Measurements from ENCODE around the gene AFAP1L2.

AFAP1L2 gene

DNA sequence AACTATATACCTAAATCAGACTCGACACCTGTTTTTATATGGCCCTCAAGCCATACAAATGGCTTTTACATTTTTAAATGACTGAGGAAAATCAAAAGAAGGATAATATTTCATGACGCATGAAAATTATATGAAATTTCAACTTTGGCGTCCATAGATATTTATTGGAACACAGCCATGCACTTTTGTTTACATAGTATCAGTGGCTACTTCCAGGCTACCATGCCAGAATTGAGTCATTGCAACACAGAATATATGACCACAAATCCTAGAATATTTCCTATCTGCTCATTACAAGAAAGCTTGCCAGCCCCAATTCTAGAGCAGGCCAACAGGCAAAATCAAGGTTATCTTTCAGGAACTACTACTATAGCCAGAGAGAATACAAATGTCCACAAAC is 29.3 kb downstream of the AFAP1L2 start (continued):
- TF ChIP-seq, protein P1, sequence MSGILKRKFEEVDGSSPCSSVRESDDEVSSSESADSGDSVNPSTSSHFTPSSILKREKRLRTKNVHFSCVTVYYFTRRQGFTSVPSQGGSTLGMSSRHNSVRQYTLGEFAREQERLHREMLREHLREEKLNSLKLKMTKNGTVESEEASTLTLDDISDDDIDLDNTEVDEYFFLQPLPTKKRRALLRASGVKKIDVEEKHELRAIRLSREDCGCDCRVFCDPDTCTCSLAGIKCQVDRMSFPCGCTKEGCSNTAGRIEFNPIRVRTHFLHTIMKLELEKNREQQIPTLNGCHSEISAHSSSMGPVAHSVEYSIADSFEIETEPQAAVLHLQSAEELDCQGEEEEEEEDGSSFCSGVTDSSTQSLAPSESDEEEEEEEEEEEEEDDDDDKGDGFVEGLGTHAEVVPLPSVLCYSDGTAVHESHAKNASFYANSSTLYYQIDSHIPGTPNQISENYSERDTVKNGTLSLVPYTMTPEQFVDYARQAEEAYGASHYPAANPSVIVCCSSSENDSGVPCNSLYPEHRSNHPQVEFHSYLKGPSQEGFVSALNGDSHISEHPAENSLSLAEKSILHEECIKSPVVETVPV (CRISPR knock-in tag; IDR thresholded peaks at IDR 0.05): no peak

DNA sequence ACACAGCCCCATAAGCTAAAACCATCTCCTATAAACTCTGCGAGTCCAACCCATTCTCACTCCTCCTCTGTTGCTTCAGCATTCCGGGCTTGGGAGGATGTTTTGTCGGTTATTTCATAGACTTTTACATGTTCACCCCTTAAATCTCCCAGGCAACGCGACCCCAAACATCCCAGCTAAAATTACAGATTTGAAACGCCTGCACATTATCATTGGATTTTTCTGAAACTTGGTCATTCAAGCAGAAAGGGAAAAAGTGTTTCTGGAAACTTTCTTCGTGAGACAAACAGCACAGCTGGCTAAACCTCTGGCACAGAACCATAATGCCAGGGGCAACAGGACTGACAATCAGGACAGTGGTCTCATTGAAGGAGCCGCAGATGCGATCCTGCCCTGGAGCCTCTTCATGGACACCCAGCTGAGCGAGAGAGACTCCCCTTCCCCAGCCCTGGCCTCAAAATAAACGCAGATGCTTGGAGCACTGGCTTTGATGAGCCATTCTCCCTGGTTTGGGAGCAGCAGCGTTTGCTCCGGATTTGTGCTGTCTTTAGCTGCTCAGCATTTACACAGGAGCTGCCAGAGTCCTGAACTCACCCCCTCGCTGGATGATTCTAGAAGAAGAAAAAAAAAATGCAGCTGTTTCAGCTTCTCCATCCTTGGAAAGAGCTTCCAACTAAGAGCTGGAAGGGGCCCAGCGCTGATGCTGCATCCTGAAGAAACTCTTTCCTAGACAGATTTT is 30.1 kb downstream of the AFAP1L2 start:
- peak; percentile 27; the same call in 1 of the 3 replicates for ATAC-seq
- no peak for TF ChIP-seq ZNF8 (CRISPR knock-in tag; IDR thresholded peaks at IDR 0.05)
- no peak for TF ChIP-seq ARNTL (CRISPR knock-in tag; IDR thresholded peaks at IDR 0.05; ENCODE audit: borderline replicate concordance, low read depth)
- TF ChIP-seq CREB5 (CRISPR knock-in tag; IDR thresholded peaks at IDR 0.05; ENCODE audit: low read depth): no peak
- TF ChIP-seq RARB (CRISPR knock-in tag; IDR thresholded peaks at IDR 0.05): no peak
- TF ChIP-seq ZNF70 (CRISPR knock-in tag; IDR thresholded peaks at IDR 0.05): no peak
- no peak for TF ChIP-seq BACH2 (CRISPR knock-in tag; IDR thresholded peaks at IDR 0.05; ENCODE audit: borderline replicate concordance)
- TF ChIP-seq ISL1 (CRISPR knock-in tag; IDR thresholded peaks at IDR 0.05): no peak
- no peak for TF ChIP-seq ZC3H10 (CRISPR knock-in tag; IDR thresholded peaks at IDR 0.05)
- TF ChIP-seq TCF4 (CRISPR knock-in tag; IDR thresholded peaks at IDR 0.05; ENCODE audit: borderline replicate concordance): no peak
- TF ChIP-seq TOX (CRISPR knock-in tag; IDR thresholded peaks at IDR 0.05; ENCODE audit: borderline replicate concordance): no peak
- TF ChIP-seq, protein P1 (CRISPR knock-in tag; IDR thresholded peaks at IDR 0.05): no peak
- TF ChIP-seq OSR1 (CRISPR knock-in tag; IDR thresholded peaks at IDR 0.05): no peak
- no peak for TF ChIP-seq ZFP3 (CRISPR knock-in tag; IDR thresholded peaks at IDR 0.05)
- TF ChIP-seq ESRRG (CRISPR knock-in tag; IDR thresholded peaks at IDR 0.05): no peak
- TF ChIP-seq ZNF565 (CRISPR knock-in tag; conservative IDR thresholded peaks at IDR 0.05; ENCODE audit: low read depth): no peak
- TF ChIP-seq PATZ1 (CRISPR knock-in tag; IDR thresholded peaks at IDR 0.05; ENCODE audit: borderline replicate concordance): no peak
- TF ChIP-seq, protein P2, sequence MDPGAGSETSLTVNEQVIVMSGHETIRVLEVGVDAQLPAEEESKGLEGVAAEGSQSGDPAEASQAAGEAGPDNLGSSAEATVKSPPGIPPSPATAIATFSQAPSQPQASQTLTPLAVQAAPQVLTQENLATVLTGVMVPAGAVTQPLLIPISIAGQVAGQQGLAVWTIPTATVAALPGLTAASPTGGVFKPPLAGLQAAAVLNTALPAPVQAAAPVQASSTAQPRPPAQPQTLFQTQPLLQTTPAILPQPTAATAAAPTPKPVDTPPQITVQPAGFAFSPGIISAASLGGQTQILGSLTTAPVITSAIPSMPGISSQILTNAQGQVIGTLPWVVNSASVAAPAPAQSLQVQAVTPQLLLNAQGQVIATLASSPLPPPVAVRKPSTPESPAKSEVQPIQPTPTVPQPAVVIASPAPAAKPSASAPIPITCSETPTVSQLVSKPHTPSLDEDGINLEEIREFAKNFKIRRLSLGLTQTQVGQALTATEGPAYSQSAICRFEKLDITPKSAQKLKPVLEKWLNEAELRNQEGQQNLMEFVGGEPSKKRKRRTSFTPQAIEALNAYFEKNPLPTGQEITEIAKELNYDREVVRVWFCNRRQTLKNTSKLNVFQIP (CRISPR knock-in tag; IDR thresholded peaks at IDR 0.05; ENCODE audit: borderline replicate concordance, low read depth): no peak
- TF ChIP-seq, protein P3, sequence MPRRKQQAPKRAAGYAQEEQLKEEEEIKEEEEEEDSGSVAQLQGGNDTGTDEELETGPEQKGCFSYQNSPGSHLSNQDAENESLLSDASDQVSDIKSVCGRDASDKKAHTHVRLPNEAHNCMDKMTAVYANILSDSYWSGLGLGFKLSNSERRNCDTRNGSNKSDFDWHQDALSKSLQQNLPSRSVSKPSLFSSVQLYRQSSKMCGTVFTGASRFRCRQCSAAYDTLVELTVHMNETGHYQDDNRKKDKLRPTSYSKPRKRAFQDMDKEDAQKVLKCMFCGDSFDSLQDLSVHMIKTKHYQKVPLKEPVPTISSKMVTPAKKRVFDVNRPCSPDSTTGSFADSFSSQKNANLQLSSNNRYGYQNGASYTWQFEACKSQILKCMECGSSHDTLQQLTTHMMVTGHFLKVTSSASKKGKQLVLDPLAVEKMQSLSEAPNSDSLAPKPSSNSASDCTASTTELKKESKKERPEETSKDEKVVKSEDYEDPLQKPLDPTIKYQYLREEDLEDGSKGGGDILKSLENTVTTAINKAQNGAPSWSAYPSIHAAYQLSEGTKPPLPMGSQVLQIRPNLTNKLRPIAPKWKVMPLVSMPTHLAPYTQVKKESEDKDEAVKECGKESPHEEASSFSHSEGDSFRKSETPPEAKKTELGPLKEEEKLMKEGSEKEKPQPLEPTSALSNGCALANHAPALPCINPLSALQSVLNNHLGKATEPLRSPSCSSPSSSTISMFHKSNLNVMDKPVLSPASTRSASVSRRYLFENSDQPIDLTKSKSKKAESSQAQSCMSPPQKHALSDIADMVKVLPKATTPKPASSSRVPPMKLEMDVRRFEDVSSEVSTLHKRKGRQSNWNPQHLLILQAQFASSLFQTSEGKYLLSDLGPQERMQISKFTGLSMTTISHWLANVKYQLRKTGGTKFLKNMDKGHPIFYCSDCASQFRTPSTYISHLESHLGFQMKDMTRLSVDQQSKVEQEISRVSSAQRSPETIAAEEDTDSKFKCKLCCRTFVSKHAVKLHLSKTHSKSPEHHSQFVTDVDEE (CRISPR knock-in tag; IDR thresholded peaks at IDR 0.05): no peak

GRCh38 chr10:114373631-114374030 is 30.7 kb downstream of the AFAP1L2 start:
- ATAC-seq: no peak
- TF ChIP-seq ZC3H10 (CRISPR knock-in tag; IDR thresholded peaks at IDR 0.05): no peak
- TF ChIP-seq TOX (CRISPR knock-in tag; IDR thresholded peaks at IDR 0.05; ENCODE audit: borderline replicate concordance): no peak
- TF ChIP-seq PATZ1 (CRISPR knock-in tag; IDR thresholded peaks at IDR 0.05; ENCODE audit: borderline replicate concordance): no peak
- TF ChIP-seq, protein P3 (CRISPR knock-in tag; IDR thresholded peaks at IDR 0.05): no peak
- TF ChIP-seq, protein P1 (CRISPR knock-in tag; IDR thresholded peaks at IDR 0.05): no peak
- TF ChIP-seq ESRRG (CRISPR knock-in tag; IDR thresholded peaks at IDR 0.05): no peak
- TF ChIP-seq ZNF565 (CRISPR knock-in tag; conservative IDR thresholded peaks at IDR 0.05; ENCODE audit: low read depth): no peak
- no peak for TF ChIP-seq ZNF8 (CRISPR knock-in tag; IDR thresholded peaks at IDR 0.05)
